Liver (tissue), 9 donors: Measurements from ENCODE around the gene EMILIN3. TPM values are rescaled to one million over a fixed set of nuclear protein-coding genes. Genes with fewer than 3 reads are reported as not detected.

Experiments used
- DNase-seq: peaks from one replicate; pipeline ENCODE4 v3.0.0-alpha.2; 2017; ENCODE audit warnings: low spot score
- H3K27ac ChIP-seq, 2 donors: one replicate each; pipeline ENCODE4 v1.7.0; 2013; ENCODE audit warnings: inconsistent platforms in 2 of 2, low read length in 2 of 2, control low read depth in 1 of 2, low read depth in 1 of 2, mild to moderate bottlenecking in 1 of 2
- H3K27me3 ChIP-seq, 4 donors: one replicate each; pipeline versions ENCODE4 v1.6.1 to v1.7.0; 2013; ENCODE audit warnings: low read length in 3 of 4, inconsistent platforms in 1 of 4, mild to moderate bottlenecking in 1 of 4, moderate library complexity in 1 of 4; ENCODE audit not compliant: control insufficient read depth in 4 of 4, insufficient read depth in 4 of 4
- H3K36me3 ChIP-seq, 4 donors: one replicate each; pipeline versions ENCODE4 v1.6.1 to v1.7.0; 2013; ENCODE audit warnings: low read length in 3 of 4, mild to moderate bottlenecking in 3 of 4, low read depth in 1 of 4, moderate library complexity in 1 of 4; ENCODE audit not compliant: control insufficient read depth in 4 of 4, insufficient read depth in 3 of 4
- H3K4me1 ChIP-seq, 4 donors: one replicate each; pipeline versions ENCODE4 v1.6.1 to v1.7.0; 2013; ENCODE audit warnings: low read length in 3 of 4, mild to moderate bottlenecking in 3 of 4, moderate library complexity in 1 of 4; ENCODE audit not compliant: control insufficient read depth in 4 of 4, insufficient read depth in 4 of 4
- H3K4me3 ChIP-seq, 3 donors: one replicate each; pipeline versions ENCODE4 v1.6.1 to v1.7.0; 2013; ENCODE audit warnings: low read length in 3 of 3, control low read depth in 1 of 3, low read depth in 1 of 3, mild to moderate bottlenecking in 1 of 3
- H3K9ac ChIP-seq, 2 donors: one replicate each; pipeline ENCODE4 v1.7.0; 2013; ENCODE audit warnings: low read length in 2 of 2, mild to moderate bottlenecking in 2 of 2, moderate library complexity in 2 of 2, control low read depth in 1 of 2, low read depth in 1 of 2
- H3K9me3 ChIP-seq, 4 donors: one replicate each; pipeline versions ENCODE4 v1.6.1 to v1.7.0; 2013; ENCODE audit warnings: low read length in 3 of 4; ENCODE audit not compliant: control insufficient read depth in 4 of 4
- ATF3 ChIP-seq: IDR thresholded peaks from 2 replicates; pipeline ENCODE4 v1.6.1; 2016; ENCODE audit warnings: antibody characterized with exemption
- CTCF ChIP-seq: fragments of 150-350 bp; IDR thresholded peaks from 2 replicates; pipeline ENCODE4 v1.5.1; 2017; ENCODE audit warnings: improper control_type of control experiment, low read depth, low read length; ENCODE audit not compliant: missing input control
- EGR1 ChIP-seq, 2 donors: IDR thresholded peaks; 2 replicates each; pipeline ENCODE4 v1.6.1; 2016 to 2018; ENCODE audit warnings: antibody characterized with exemption in 2 of 2, low read depth in 2 of 2
- FOXA1 ChIP-seq: IDR thresholded peaks from 2 replicates; pipeline ENCODE4 v1.6.1; 2016; ENCODE audit warnings: antibody characterized with exemption
- FOXA2 ChIP-seq: IDR thresholded peaks from 2 replicates; pipeline ENCODE4 v1.6.1; 2016; ENCODE audit warnings: antibody characterized with exemption
- GABPA ChIP-seq, 2 donors: IDR thresholded peaks in 1 of 2; conservative IDR thresholded peaks in 1 of 2; 2 replicates each; pipeline ENCODE4 v1.6.1; 2016; ENCODE audit warnings: antibody characterized with exemption in 2 of 2, mild to moderate bottlenecking in 1 of 2, moderate library complexity in 1 of 2
- HNF4A ChIP-seq, 2 donors: conservative IDR thresholded peaks; 2 replicates each; pipeline ENCODE4 v1.6.1; 2016; ENCODE audit warnings: antibody characterized with exemption in 2 of 2, mild to moderate bottlenecking in 2 of 2
- HNF4G ChIP-seq: IDR thresholded peaks from 2 replicates; pipeline ENCODE4 v1.6.1; 2016; ENCODE audit warnings: antibody characterized with exemption
- JUND ChIP-seq, 2 donors: IDR thresholded peaks; 2 replicates each; pipeline ENCODE4 v1.6.1; 2016; ENCODE audit warnings: antibody characterized with exemption in 2 of 2
- MAX ChIP-seq: IDR thresholded peaks from 2 replicates; pipeline ENCODE4 v1.6.1; 2016; ENCODE audit warnings: antibody characterized with exemption
- NR2F2 ChIP-seq: IDR thresholded peaks from 2 replicates; pipeline ENCODE4 v1.6.1; 2016; ENCODE audit warnings: antibody characterized with exemption
- RAD21 ChIP-seq, 2 donors: IDR thresholded peaks; 2 replicates each; pipeline ENCODE4 v1.6.1; 2016; ENCODE audit warnings: antibody characterized with exemption in 2 of 2, mild to moderate bottlenecking in 2 of 2
- REST ChIP-seq: IDR thresholded peaks from 2 replicates; pipeline ENCODE4 v1.6.1; 2016; ENCODE audit warnings: antibody characterized with exemption, mild to moderate bottlenecking
- RXRA ChIP-seq, 2 donors: IDR thresholded peaks; 2 replicates each; pipeline ENCODE4 v1.6.1; 2017 to 2018; ENCODE audit warnings: antibody characterized with exemption in 2 of 2, mild to moderate bottlenecking in 1 of 2
- SP1 ChIP-seq: IDR thresholded peaks from 2 replicates; pipeline ENCODE4 v1.6.1; 2018; ENCODE audit warnings: antibody characterized with exemption, mild to moderate bottlenecking
- TAF1 ChIP-seq: conservative IDR thresholded peaks from 2 replicates; pipeline ENCODE4 v1.6.1; 2016; ENCODE audit warnings: antibody characterized with exemption, mild to moderate bottlenecking
- YY1 ChIP-seq: IDR thresholded peaks from 2 replicates; pipeline ENCODE4 v1.6.1; 2016; ENCODE audit warnings: antibody characterized with exemption, mild to moderate bottlenecking
- ZBTB33 ChIP-seq: IDR thresholded peaks from 2 replicates; pipeline ENCODE4 v1.6.1; 2016; ENCODE audit warnings: antibody characterized with exemption
- WGBS: extraction: QIAGEN DNeasy Blood & Tissue Kit; methylation state at CpG from one replicate; pipeline ENCODE4 v1.1.7; 2013; 5-methylcytosine and 5-hydroxymethylcytosine counted together
- polyA plus RNA-seq, 2 donors: library from polyadenylated mRNA; stranded (reverse) in 1 of 2; unstranded in 1 of 2; fragments of 200-250 nt in 1 of 2; fragments of >200 nt in 1 of 2; fragmentation: Nextera tagmentation in 1 of 2; extraction: Ambion mirVana in 1 of 2; gene quantifications; one replicate each; pipeline versions ENCODE4 v1.2.1 to v1.2.3, GENCODE V29; 2013 to 2015
- total RNA-seq, 2 donors: library from RNA; depleted of rRNA; stranded (reverse); fragments of >200 nt; gene quantifications; one replicate each; pipeline ENCODE4 v1.2.3, GENCODE V29; 2014
- donor health status: healthy.
- donor health status: healthy.
- donor health status: healthy.
- donor health status: healthy.
- donor health status: healthy.

The EMILIN3 gene
- total and polyA plus RNA-seq, 4 donors: 0.05 to 0.79 (median 0.17) TPM; not detected in 1

GRCh38 chr20:41362748-41363140 lies 3.9 kb downstream of the EMILIN3 start:
- peaks cover 0 to 17% (median 5%) of the 10 kb centered on the region in 4 donors for H3K27me3 ChIP-seq
- no peak overlapping the region for H3K9ac ChIP-seq
- 85% methylated on average over 5 of the region's 5 CpGs for WGBS
- TF ChIP-seq RAD21 (IDR thresholded peaks at IDR 0.05) (no peak), HNF4G (no peak), FOXA1 (no peak), REST (no peak), EGR1 (IDR thresholded peaks at IDR 0.05; ENCODE audit: low read depth in 2 of 2) (no peak), RXRA (IDR thresholded peaks at IDR 0.05) (no peak), JUND (IDR thresholded peaks at IDR 0.05) (no peak), GABPA (IDR thresholded peaks at IDR 0.05 in 1 of 2, conservative IDR thresholded peaks at IDR 0.05 in 1 of 2) (no peak), ZBTB33 (no peak), ATF3 (no peak), CTCF (no peak), MAX (no peak), FOXA2 (no peak), NR2F2 (no peak), TAF1 (no peak), SP1 (no peak), YY1 (no peak), HNF4A (conservative IDR thresholded peaks at IDR 0.05) (no peak)
- H3K4me1 ChIP-seq: peaks cover 9 to 24% (median 16%) of the 10 kb centered on the region in 4 donors
- DNase-seq: no peak
- no peak overlapping the region for H3K27ac ChIP-seq
- no peaks in the 10 kb centered on the region for H3K9me3 ChIP-seq
- no peak overlapping the region for H3K4me3 ChIP-seq
- H3K36me3 ChIP-seq: peaks cover 0 to 3% (median 0%) of the 10 kb centered on the region in 4 donors
